GM21529 (cell line): Measurements from ENCODE around the gene NABP1.

ENCODE experiments used
- ATAC-seq: cut with Tn5 transposase; IDR thresholded peaks from one replicate; pipeline ENCODE4 v1.9.1; 2021; ENCODE audit not compliant: unreplicated experiment

Gene NABP1

DNA sequence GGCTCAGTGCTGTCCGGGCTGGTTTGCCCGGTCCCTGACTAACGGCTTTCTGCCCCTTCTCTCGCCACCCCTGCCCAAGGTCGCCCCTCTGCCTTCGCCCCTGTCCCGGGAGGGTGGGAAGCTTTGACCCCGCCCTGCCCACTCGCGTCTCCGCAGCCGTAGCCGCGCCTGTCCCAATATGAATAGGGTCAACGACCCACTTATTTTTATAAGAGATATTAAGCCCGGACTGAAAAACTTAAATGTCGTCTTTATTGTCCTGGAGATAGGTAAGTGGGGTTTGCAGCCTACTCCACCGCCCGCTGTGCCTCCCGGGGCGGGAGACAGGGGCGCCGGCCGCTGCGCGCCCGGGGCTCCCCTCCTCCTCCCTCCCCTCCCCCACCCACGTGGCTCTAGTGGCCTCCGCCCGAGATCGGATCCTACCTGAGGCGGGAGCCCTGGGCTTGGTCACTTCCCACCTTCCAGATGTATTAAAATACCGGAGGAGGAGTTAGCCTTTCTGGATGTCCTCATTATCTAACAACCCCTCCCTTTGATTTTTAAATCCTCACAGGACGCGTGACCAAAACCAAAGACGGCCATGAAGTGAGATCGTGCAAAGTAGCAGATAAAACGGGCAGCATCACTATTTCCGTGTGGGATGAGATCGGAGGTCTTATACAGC lies 633 bp downstream of the NABP1 start:
- ATAC-seq, result peak; percentile 7

DNA sequence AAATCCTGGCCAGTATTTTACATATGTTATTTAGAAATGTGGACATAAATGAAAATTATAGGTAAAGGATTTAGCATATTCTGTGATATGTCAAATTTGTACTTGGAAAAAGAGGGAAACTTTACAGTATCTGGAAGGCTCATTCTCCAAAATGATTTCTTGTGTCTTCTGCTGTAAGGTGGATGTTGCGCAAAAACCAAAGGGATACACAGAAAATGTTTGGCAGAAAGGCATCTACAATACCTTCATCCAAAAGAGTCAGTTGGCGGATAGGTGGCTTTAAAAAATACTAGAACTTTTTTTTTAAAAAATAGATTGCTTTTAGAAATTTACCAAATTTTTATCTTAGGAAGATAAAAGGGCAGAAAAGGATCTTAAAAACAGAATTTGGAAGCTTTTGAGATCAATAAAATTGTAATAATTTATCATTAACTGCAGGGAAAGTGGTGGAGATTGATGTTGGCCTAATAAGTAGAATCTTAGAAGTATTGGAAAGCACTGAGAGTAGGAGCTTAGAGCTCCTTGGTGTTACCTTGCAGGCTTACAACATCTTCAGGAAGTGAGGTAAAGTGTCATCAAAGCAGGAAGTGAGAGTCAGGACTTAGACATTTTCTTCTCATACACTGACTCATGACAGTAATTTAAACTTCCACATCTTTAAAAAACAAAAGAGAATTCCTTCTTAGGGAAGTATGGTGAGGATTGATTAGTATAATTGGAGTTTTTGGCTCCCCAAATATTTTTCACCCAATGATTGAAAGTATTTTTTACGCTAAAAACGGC lies 2.1 kb downstream of the NABP1 start:
- peak; percentile 29 for ATAC-seq

DNA sequence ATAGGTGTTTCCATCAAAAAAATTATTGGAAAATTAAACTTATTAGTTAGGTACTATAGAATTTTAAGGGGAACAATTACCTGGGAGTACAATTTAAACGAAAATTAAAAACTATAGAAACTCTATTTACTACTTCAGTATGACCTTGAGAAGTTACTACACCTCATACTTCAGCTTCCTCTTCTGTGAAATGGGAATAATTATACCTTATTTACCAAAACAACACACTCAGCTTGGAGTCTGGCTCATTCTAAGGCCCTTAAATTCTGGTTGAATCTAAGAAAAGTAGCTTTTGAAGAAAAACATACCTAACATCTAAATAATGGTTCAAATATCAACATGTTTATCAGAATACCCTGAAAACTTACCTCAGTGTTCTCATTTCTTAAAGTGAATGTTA lies 2.7 kb downstream of the NABP1 start:
- ATAC-seq, result no peak

DNA sequence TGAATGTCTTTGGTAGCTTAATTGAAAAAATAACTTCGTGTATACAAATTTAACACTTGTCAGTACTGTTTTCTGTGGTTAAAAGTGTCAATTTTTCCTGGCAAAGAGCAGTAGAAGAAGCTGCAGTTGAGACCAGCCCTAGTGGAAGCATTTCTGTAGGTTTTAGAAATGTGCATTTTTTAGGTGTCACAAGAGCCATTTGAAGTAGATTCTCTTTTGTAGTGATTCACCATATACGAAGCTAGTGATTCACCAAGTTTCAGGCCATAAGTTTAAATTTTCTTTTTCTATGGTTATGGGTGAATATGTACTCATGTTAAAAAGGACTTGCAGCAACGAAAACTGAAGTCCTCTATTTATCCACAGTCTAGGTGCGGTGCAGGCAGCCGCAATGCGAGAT lies 4.2 kb downstream of the NABP1 start:
- ATAC-seq, result no peak

DNA sequence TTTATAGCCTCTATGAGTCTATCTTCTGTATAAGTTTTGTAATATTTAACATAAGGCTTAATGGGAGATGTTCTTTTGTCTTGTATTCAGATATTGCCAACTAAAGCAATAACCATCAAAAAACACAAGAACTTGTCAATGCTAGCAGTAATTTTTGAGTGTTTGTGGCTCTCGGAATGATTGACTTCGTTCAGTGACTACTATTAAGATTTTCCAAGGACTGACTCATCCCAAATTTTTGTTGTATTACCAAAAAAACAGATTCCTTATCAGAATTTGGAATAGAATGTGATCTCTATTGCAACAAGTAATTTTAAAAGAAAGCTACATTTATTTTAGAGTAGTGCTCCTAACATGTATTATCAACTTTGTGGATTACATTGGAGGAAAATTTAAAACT lies 8.1 kb downstream of the NABP1 start:
- no peak for ATAC-seq

DNA sequence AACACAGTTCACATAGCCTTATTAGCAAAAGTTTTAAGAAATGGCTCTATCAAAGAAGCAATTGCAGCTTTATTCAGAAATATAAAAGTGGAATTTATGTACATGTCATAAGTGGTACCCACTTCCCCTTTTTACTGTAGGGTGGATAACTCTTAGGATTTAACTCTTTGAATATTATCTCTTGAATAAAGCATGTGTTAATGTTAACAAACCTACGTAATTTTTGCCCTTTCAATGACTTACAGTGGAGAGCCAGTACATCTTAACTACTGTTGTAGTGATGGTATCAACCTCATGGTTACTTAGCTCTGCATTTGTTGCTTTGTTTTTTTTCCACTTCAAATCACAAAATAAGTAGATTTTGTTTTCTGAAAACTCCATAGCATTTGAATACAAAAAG lies 8.8 kb downstream of the NABP1 start:
- ATAC-seq, result no peak

DNA sequence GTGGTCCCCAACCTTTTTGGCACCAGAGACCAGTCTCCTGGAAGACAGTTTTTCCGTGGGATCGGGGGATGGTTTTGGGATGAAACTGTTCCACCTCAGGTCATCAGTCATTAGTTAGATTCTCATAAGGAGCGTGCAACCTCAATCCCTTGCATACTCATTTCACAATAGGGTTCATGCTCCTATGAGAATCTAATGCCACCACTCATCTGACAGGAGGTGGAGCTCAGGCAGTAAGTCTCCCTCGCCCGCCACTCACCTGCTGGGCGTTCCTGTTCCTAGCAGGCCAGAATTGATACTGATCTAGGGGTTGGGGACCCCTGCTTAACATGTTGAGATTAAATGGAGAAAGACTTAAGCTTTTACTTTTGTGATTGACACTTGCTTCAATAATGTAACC lies 9.9 kb downstream of the NABP1 start:
- ATAC-seq, result no peak

DNA sequence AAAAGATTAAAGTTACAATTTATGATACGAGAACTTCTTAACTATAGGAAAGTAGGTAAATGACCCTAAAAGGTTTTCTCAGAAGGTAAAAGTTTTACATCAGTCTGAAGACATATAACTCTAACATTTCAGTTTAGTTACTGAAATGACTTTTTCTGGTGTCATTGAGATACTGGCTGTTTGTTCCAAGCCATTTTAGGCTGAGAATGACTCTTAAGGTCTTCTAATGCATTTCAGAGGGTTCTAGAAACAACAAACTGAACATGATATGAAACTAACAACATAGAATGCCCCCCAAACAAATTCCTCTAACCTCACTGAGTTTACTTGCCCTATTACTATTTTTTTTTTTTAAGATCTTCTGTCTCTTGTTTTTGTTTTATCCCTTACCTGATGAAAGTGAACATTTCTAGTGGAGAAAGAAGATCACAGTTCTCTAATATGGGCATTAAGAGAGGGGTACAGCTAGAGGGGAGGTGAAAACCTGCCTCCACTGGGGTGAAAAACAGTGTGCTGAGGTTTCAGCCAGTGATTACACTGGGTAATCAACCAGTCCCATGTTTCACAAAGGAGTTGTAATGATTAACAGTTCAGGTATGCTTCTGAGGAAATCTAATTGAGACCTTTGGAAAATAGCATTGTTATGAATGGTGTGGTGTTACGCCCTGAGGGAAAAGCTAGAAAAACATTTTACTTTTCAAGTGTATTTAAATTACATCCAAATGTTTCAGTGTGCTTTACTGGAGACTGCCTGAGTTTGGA lies 11.2 kb downstream of the NABP1 start:
- ATAC-seq, result no peak

DNA sequence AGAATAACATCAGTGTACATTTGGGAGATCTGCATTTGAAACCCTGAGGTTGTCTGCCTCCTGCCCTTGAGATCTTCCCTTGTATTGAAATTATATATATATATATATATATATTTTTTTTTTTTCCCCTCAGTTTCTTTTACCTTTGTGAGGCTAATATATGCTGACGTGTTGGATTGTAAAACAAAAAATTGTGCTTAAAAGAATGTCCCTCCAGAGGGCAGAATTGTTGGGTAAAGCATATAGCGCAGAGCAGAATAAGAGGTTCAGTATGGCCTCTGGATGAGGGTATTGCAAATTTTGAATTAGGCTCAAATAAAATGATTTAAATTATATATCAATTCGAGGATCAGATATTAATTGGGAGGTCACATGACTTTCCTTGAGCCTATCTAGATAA lies 12.4 kb downstream of the NABP1 start:
- ATAC-seq, result no peak

DNA sequence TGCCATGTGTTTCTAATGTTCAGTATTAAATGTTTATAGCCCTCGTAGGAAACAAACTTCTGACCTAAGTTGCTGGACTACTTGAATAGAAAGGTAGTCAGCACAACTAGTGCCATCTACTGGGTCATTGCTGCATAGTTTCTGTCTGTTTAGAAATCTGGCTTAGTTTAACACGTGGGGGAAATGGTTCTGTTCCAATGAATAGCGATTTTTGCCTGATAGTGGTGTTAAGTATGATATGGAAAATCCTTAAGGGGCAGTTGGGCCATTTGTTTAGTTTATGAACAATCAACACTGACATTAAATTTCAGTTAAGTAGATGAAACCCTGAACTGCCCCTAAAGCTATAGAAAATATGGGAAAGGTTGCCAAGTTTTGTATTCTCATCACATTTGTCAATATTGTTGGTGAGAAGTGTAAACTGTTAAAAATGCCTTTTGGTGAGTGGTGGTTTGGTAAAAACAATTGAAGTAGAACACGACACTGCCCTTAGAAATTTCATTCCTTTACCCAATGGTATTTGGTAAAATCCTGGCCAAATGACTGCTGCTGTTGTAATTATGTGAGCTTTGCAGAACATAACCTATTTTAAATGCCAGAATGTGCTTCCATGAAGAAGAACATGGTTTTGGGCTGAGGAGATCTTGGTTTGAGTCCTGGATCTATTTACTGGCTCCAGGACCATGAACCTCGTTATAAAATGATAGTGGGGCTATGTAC lies 13.2 kb downstream of the NABP1 start:
- ATAC-seq, result peak; percentile 80

DNA sequence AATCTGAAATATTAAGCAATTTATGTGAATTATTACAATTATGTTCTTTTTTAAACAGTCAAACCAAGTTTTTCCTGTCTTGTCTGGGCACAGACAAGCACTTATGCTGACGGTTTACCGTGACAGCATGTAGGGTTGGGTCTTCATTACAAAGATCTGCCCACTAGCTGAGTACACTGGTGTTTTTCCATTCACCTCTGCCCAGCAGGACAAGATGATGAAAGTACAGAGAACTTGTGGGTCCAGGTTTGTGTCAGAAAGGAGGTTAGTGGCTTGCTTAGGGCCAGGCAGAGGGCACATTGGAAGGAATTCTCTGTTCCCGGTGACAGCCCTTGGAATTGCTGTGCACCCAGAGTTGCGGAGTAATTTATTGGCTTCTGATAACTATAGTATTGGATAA lies 14.0 kb downstream of the NABP1 start:
- ATAC-seq, result no peak

DNA sequence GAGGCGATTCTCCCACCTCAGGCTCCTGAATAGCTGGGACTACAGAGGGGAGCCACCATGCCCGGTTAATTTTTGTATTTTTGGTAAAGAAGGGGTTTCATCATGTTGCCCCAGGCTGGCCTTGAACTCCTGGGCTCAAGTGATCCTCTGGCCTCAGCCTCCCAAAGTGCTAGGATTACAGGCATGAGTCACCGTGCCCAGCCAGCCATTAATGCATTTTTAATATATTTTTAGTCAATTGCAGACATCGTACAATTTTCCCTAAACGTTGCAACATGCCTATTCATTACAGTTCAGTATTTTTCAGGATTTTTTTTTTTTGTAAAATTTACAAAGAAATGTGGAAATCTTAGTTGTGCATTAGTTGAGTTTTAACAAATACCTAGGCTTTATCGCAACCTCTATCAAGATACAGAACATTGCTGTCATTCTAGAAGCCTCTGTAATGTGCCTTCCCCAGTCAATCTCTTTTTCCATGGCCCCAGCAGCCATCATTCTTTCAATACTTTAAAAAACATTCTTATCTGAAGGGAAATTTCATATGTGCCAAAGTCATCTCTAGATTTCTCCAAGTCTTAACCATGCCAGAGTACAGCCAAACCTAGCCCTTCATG lies 14.7 kb downstream of the NABP1 start:
- no peak for ATAC-seq

DNA sequence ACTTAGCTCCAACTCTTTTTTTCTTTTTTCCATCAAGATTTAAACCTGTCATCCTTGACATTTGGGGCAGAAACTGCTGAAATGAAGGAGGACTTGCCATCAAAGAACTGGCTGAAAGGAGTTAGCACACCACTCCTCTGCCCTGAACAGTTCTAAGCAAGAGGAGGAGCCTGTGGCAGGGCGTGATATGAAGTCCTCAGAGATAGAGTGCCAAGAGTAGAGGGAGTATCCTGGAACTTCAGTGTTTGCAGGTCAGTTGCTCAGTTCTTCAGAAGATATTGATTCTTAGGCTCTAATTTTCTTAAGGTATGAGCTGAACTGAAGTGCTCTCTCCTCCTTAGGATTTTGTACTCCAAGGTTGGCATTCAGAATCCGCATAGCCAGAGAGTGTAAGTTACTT lies 15.2 kb downstream of the NABP1 start:
- no peak for ATAC-seq

DNA sequence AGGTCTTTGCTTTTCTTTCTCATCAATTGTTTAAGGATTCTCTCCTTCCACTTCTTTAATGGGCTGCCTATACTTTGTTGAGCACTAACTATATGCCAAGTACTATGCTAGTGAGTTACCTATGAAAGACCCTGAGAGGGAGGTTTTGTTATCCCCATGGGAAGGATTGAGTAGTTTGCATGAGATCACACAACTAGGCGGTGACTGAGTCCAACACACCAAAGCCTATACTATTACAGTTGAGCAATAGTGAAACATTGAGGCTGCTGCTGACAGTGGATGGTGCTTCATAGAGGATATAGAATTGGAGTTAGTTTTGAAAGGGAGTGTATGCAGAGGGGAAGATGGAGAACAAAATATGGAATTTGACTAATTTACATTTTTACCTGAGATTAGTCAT lies 15.8 kb downstream of the NABP1 start:
- no peak for ATAC-seq

DNA sequence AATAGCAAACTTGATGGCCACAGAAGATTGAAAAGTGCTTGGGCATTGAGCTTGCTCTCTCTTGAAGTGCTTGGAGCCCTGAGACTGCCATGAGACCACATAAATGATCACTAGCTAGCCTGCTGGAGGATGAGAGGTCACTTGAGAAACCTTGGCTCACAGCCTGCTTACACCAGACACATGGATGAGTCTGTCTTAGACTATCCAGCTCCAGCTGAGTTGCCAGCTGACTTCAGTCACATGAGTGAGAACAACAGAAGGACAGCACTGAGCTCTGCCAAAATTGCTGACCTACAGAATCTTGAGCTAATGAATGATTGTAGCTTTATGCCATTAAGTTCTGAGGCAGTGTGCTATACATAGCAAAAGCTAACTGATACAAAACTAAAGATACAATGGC lies 18.1 kb downstream of the NABP1 start:
- ATAC-seq, result no peak

DNA sequence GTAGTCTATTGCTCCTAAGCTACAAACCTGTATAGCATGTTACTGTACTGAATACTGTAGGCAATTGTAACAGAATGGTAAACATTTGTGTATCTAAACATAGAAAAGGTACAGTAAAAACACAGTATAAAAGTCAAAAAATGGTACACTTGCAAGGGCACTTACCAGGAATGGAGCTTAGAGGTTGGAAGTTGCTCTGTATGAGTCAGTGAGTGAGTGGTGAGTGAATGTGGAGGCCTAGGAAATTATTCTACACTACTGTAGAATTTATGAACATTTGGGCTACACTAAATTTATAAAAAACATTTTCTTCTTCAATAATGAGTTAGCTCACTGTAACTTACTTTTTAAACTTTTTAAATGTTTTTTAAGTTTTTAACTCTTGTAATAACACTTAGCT lies 19.0 kb downstream of the NABP1 start:
- no peak for ATAC-seq

DNA sequence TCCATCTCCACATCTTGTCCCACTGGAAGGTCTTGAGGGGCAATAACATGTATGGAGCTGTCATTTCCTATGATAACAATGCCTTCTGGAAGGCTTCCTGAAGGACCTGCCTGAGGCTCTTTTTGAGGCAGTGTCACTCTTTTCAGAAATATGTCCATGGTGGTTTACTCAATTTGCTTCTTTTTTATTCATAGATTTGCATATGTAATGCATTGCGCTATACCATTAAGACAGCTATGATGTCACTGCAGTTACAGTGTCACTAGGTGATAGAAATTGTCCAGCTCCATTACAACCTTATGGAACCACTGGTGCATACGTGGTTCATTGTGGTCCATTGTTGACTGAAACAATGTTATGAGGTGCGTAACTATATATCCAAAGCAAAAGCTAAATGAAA lies 19.9 kb downstream of the NABP1 start:
- ATAC-seq, result no peak

DNA sequence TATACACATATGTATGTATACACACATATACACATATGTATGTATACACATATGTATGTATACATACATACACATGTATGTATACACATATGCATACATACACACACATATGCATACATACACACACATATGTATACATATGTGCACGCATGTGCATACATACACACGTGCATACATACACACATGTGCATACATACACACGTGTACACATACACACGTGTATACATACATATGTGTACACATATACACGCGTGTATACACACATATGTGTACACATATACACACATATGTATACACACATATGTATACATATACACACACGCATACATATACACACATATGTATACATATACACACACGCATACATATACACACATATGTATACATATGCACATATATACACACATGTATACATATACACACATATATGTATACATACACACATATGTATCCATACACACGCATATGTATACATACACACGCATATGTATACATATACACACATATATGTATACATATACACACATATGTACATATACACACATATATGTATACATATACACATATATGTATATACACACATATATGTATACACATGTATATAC lies 21.5 kb downstream of the NABP1 start:
- no peak for ATAC-seq

DNA sequence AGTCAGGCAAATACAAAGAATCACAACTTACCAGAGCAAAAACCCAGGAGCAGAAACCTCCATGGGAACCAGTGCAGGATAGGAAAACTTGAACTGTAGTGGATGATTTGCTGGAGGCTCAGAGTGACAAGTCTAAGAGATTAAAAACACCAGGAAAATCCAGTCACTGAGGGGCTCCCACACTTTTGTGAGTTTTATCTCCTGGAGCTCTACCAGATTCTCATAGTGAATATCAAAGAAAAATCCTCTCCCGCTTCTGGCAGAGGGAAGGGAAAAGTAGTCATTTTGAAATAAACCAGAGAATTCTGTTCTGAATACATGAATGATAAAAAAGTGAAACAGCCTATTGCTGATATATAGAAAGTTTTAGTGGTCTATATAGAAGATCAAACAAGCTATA lies 23.1 kb downstream of the NABP1 start:
- no peak for ATAC-seq

DNA sequence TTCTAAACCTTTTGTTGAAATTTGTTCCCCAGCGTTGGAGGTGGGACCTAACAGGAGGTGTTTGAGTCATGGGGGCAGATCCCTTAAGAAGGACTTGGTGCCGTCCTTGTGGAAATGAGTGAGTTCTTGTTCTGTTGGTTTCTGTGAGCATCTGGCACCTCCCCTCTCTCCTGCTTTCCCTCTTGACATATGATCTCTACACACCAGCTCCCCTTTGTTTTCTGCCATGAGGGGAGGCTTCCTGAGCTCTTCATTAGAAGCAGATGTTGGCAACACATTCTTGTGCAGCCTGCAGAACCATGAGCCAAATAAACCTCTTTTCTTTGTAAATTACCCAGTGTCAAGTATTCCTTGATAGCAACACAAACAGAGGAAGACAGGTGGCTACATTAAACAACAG lies 23.8 kb downstream of the NABP1 start:
- no peak for ATAC-seq
